K562 (cell line): ENCODE measurements around the gene SCYL1. TPM values are rescaled to one million over a fixed set of nuclear protein-coding genes. Genes with fewer than 3 reads are reported as not detected.
A peak's percentile ranks its signal among the peaks of the same experiment; 100 is the strongest.

Experiments used
- ATAC-seq: fragments of 200-7000 bp; cut with Tn5 transposase; 3 replicates; pipeline ENCODE4 v1.9.1; 2020; ENCODE audit warnings: moderate library complexity
- BruUV-seq: library from RNA; stranded (reverse); fragments of 400-500 nt; replicated peaks from 2 replicates; lab custom pipeline; 2021; lab: Mats Ljungman, UMichigan
- CTCF ChIA-PET: fragments of 300-600 bp; formaldehyde crosslinking; extraction: SDS; loops from one replicate; lab custom pipeline; 2021; ENCODE audit warnings: low intra/inter-chr PET ratio; lab: Yijun Ruan, JAX
- POLR2A ChIA-PET: fragments of 300-600, 350-650 bp; sonication (Branson Sonifier 250); formaldehyde crosslinking; extraction: SDS; loops from one replicate; lab custom pipeline; 2021; ENCODE audit warnings: antibody characterized with exemption, inconsistent platforms; lab: Yijun Ruan, JAX
- DNase-seq, 4 experiments: peaks; one replicate each; pipeline versions ENCODE4 v3.0.0 to v3.0.0-alpha.2; 2011 to 2018; ENCODE audit warnings: low spot score in 3 of 4, mixed read lengths in 3 of 4; ENCODE audit errors: extremely low read depth in 1 of 4
- FAIRE-seq: peaks from 2 replicates; lab custom pipeline; 2011; peaks lifted over from hg19 to GRCh38; lab: Jason Lieb, UNC
- H2AFZ ChIP-seq: 2 replicates; pipeline ENCODE4 v1.6.0; 2011; ENCODE audit warnings: low read depth, low read length, control low read depth, inconsistent platforms
- H3K27ac ChIP-seq: fragments of 200-600 bp; 3 replicates; pipeline ENCODE4 v1.8.0; 2011; ENCODE audit warnings: low read depth, mild to moderate bottlenecking, control low read depth, inconsistent platforms, low read length, moderate library complexity, mixed read lengths; ENCODE audit errors: extremely low read depth
- H3K27me3 ChIP-seq, 2 experiments: fragments of 300-600 bp in 1 of 2; 2 replicates in 1 of 2; 3 replicates in 1 of 2; pipeline versions ENCODE4 v1.6.0 to v1.8.0; 2011; ENCODE audit warnings: inconsistent platforms in 2 of 2, low read length in 2 of 2, mild to moderate bottlenecking in 1 of 2, mixed read lengths in 1 of 2, moderate library complexity in 1 of 2; ENCODE audit not compliant: control insufficient read depth in 2 of 2, insufficient read depth in 2 of 2
- H3K36me3 ChIP-seq: fragments of 300-600 bp; 3 replicates; pipeline ENCODE4 v1.8.0; 2011; ENCODE audit warnings: mild to moderate bottlenecking, low read length, inconsistent platforms; ENCODE audit not compliant: control insufficient read depth, insufficient read depth
- H3K4me1 ChIP-seq, 2 experiments: fragments of 200-600 bp in 1 of 2; replicated peaks in 1 of 2; 2 replicates in 1 of 2; 3 replicates in 1 of 2; pipeline versions ENCODE4 v1.5.1 to v1.8.0; 2011; ENCODE audit warnings: inconsistent platforms in 2 of 2, low read length in 2 of 2, mild to moderate bottlenecking in 1 of 2, mixed read lengths in 1 of 2, moderate library complexity in 1 of 2; ENCODE audit not compliant: control insufficient read depth in 2 of 2, insufficient read depth in 2 of 2
- H3K4me2 ChIP-seq: 2 replicates; pipeline ENCODE4 v1.6.1; 2011; ENCODE audit warnings: low read length, control low read depth, inconsistent platforms, mixed read lengths; ENCODE audit not compliant: insufficient read depth
- H3K4me3 ChIP-seq: fragments of 200-600 bp; sonication (generic), shearing (Covaris generic); 2 replicates; pipeline ENCODE4 v1.5.1; 2016; ENCODE audit warnings: control low read depth, inconsistent platforms
- H3K79me2 ChIP-seq: fragments of 200-600 bp; 3 replicates; pipeline ENCODE4 v1.8.0; 2011; ENCODE audit warnings: low read length, inconsistent platforms; ENCODE audit not compliant: control insufficient read depth, insufficient read depth
- H3K9ac ChIP-seq, 2 experiments: 2 replicates each; pipeline versions ENCODE4 v1.6.0 to v1.6.1; 2011; ENCODE audit warnings: low read depth in 2 of 2, low read length in 2 of 2, control low read depth in 1 of 2, inconsistent platforms in 1 of 2, mild to moderate bottlenecking in 1 of 2, mixed read lengths in 1 of 2; ENCODE audit not compliant: insufficient read depth in 1 of 2
- H3K9me1 ChIP-seq: one replicate; pipeline ENCODE4 v1.6.0; 2011; ENCODE audit warnings: inconsistent platforms, mild to moderate bottlenecking, low read length, moderate library complexity; ENCODE audit not compliant: control insufficient read depth, insufficient read depth
- H3K9me3 ChIP-seq: replicated peaks from 2 replicates; pipeline ENCODE4 v1.5.1; 2011; ENCODE audit warnings: low read depth, low read length, inconsistent platforms; ENCODE audit not compliant: control insufficient read depth, insufficient read depth
- H4K20me1 ChIP-seq: replicated peaks from 2 replicates; pipeline ENCODE4 v1.6.1; 2011; ENCODE audit warnings: low read length, inconsistent platforms, mixed read lengths; ENCODE audit not compliant: control insufficient read depth, insufficient read depth
- ATF1 ChIP-seq, 2 experiments: fragments of 450-650 bp in 1 of 2; IDR thresholded peaks; 2 replicates each; pipeline ENCODE4 v1.6.1; 2016; ENCODE audit warnings: missing compliant biosample characterization in 1 of 2, missing genetic modification characterization in 1 of 2
- BCOR ChIP-seq: fragments of 450-650 bp; IDR thresholded peaks from 2 replicates; pipeline ENCODE4 v1.6.1; 2016
- CBX1 ChIP-seq: sonication (generic); IDR thresholded peaks from 2 replicates; pipeline ENCODE4 v1.6.1; 2016; ENCODE audit warnings: antibody characterized with exemption, low read depth, mild to moderate bottlenecking
- FOSL1 ChIP-seq: fragments of 200-800 bp; sonication (Bioruptor generic); conservative IDR thresholded peaks from 2 replicates; pipeline ENCODE4 v1.6.1; 2016; ENCODE audit warnings: missing genetic modification characterization, missing compliant biosample characterization
- FOXK1 ChIP-seq: sonication (generic); formaldehyde crosslinking; IDR thresholded peaks from 2 replicates; pipeline ENCODE4 v1.8.0; 2022; ENCODE audit warnings: missing genetic modification reagents, mild to moderate bottlenecking, borderline replicate concordance
- GABPB1 ChIP-seq: sonication (generic); formaldehyde crosslinking; IDR thresholded peaks from 2 replicates; pipeline ENCODE4 v1.8.0; 2022; ENCODE audit warnings: mild to moderate bottlenecking, missing genetic modification reagents
- GTF2A2 ChIP-seq: IDR thresholded peaks from 2 replicates; pipeline ENCODE4 v1.6.1; 2016; ENCODE audit warnings: mild to moderate bottlenecking, missing genetic modification characterization, missing compliant biosample characterization
- HNRNPH1 ChIP-seq: fragments of 200-400 bp; formaldehyde crosslinking; optimal IDR thresholded peaks from 2 replicates; pipeline ENCODE3; 2017; ENCODE audit warnings: low read depth, mild to moderate bottlenecking, low read length, moderate library complexity
- HOXB6 ChIP-seq: fragments of 250-450 bp; sonication (Bioruptor Pico); IDR thresholded peaks from 2 replicates; pipeline ENCODE4 v1.5.1; 2022; ENCODE audit warnings: mild to moderate bottlenecking, borderline replicate concordance
- IRF1 ChIP-seq: sonication (generic); formaldehyde crosslinking; IDR thresholded peaks from 2 replicates; pipeline ENCODE4 v1.8.0; 2022; ENCODE audit warnings: missing genetic modification reagents, mild to moderate bottlenecking, borderline replicate concordance
- LCOR ChIP-seq: sonication (generic); formaldehyde crosslinking; IDR thresholded peaks from 2 replicates; pipeline ENCODE4 v1.8.0; 2022; ENCODE audit warnings: mild to moderate bottlenecking, missing genetic modification reagents
- MCM2 ChIP-seq: fragments of 450-650 bp; IDR thresholded peaks from 2 replicates; pipeline ENCODE4 v1.6.1; 2017; ENCODE audit warnings: low read depth, mild to moderate bottlenecking
- MXI1 ChIP-seq: IDR thresholded peaks from 2 replicates; pipeline ENCODE4 v1.6.1; 2011; ENCODE audit warnings: low read depth, mild to moderate bottlenecking, improper control_type of control experiment, low read length
- PTRF ChIP-seq: fragments of 450-650 bp; IDR thresholded peaks from 2 replicates; pipeline ENCODE4 v1.6.1; 2016; ENCODE audit warnings: mild to moderate bottlenecking, missing genetic modification characterization, missing compliant biosample characterization
- PTTG1 ChIP-seq: fragments of 450-650 bp; IDR thresholded peaks from 2 replicates; pipeline ENCODE4 v1.6.1; 2016; ENCODE audit warnings: low read depth, mild to moderate bottlenecking, missing genetic modification characterization, missing compliant biosample characterization
- RBM25 ChIP-seq: fragments of 200-400 bp; formaldehyde crosslinking; IDR thresholded peaks from 2 replicates; pipeline ENCODE4 v1.6.1; 2018; ENCODE audit warnings: low read length, low read depth, moderate library complexity; ENCODE audit not compliant: severe bottlenecking
- SMARCA4 ChIP-seq: fragments of 450-650 bp; IDR thresholded peaks from 2 replicates; pipeline ENCODE4 v1.6.1; 2016
- ZNF274 ChIP-seq: IDR thresholded peaks from 2 replicates; pipeline ENCODE4 v1.6.1; 2011; ENCODE audit warnings: low read depth, mild to moderate bottlenecking, low read length, moderate library complexity, borderline replicate concordance
- ZNF311 ChIP-seq: fragments of 250-450 bp; sonication (Bioruptor Pico); IDR thresholded peaks from 2 replicates; pipeline ENCODE4 v1.4.0; 2020; ENCODE audit warnings: mild to moderate bottlenecking, moderate library complexity
- ZNF583 ChIP-seq: fragments of 250-450 bp; sonication (Bioruptor Pico); IDR thresholded peaks from 2 replicates; pipeline ENCODE4 v1.4.0; 2020
- ZNF699 ChIP-seq: fragments of 250-450 bp; sonication (Bioruptor Pico); IDR thresholded peaks from 2 replicates; pipeline ENCODE4 v1.8.0; 2021; ENCODE audit warnings: mild to moderate bottlenecking, moderate library complexity; ENCODE audit not compliant: insufficient replicate concordance
- ZSCAN29 ChIP-seq: fragments of 450-650 bp; IDR thresholded peaks from 2 replicates; pipeline ENCODE4 v1.6.1; 2017
- WGBS: fragments of 100-300 bp; shearing (Covaris generic); methylation state at CpG from one replicate; pipeline ENCODE4 v1.1.6; 2016; ENCODE audit warnings: low coverage, mixed read lengths; ENCODE audit not compliant: insufficient coverage; ENCODE audit errors: missing lambda C conversion rate; 5-methylcytosine and 5-hydroxymethylcytosine counted together
- in situ Hi-C: fragments of 300-500 bp; cut with MboI; formaldehyde crosslinking; loops from 4 replicates; pipeline ENCODE4 v1.15.0; 2018; ENCODE audit warnings: inconsistent platforms, mixed read lengths
- intact Hi-C: fragments of 100-400 bp; cut with micrococcal nuclease; formaldehyde crosslinking; loops from 2 replicates; pipeline ENCODE4 v1.14.2; 2022
- polyA plus RNA-seq, 8 experiments: library from polyadenylated mRNA; depleted of rRNA in 4 of 8; stranded (reverse) in 5 of 8; unstranded in 3 of 8; fragments of >200 nt; fragmentation: Nextera tagmentation in 2 of 8; fragmentation: Illumina TruSeq in 1 of 8; extraction: Ambion mirVana in 2 of 8; extraction: Trizol in 1 of 8; gene quantifications; 2 replicates each; pipeline versions ENCODE4 v1.2.1 to v1.2.3, GENCODE V29; 2011 to 2014; ENCODE audit warnings: inconsistent platforms in 1 of 8, missing spikeins in 1 of 8
- total RNA-seq, 7 experiments: library from RNA; depleted of rRNA in 6 of 7; stranded (reverse); fragments of >200 nt in 6 of 7; fragmentation: Illumina TruSeq in 2 of 7; extraction: Trizol in 2 of 7; gene quantifications; 2 replicates each; pipeline versions ENCODE4 v1.2.1 to v1.2.3, GENCODE V29; 2011 to 2021; ENCODE audit warnings: low replicate concordance in 1 of 7

SCYL1 gene
- total and polyA plus RNA-seq, 9 of the 15 experiments (the other 6 are each of a cell fraction or from before 2014, with no cell fraction given) = 1.9 to 145 (median 57.6) TPM

- 10% methylated on average over 4 of the region's 4 CpGs for WGBS
- H3K27ac ChIP-seq = peak overlapping the region; percentile 84
- H3K9me1 ChIP-seq = peaks cover 6% of the 10 kb centered on the region
- peaks cover 61% of the 10 kb centered on the region for H3K79me2 ChIP-seq
- DNase-seq = no peak
- no peaks in the 10 kb centered on the region for H3K27me3 ChIP-seq
- intact Hi-C loops (no loop called here), in situ Hi-C loops (no loop called here)
- no peaks in the 10 kb centered on the region for H4K20me1 ChIP-seq
- peak overlapping the region; percentile 86 for H2AFZ ChIP-seq
- no peak for FAIRE-seq
- peak overlapping the region; percentile 71 to 81 for H3K9ac ChIP-seq
- H3K4me2 ChIP-seq = peak overlapping the region; percentile 81
- no peaks in the 10 kb centered on the region for H3K9me3 ChIP-seq
- H3K4me1 ChIP-seq = peaks cover 78 to 85% of the 10 kb centered on the region in 2 experiments
- no peaks in the 10 kb centered on the region for H3K36me3 ChIP-seq
- no peak for ATAC-seq
- TF ChIP-seq PTTG1 (no peak), PTRF (tag) (peak; percentile 32; the same call in 1 of the 2 replicates), ZSCAN29 (no peak), MXI1 (no peak), ZNF583 (CRISPR knock-in tag) (0 out of 2 replicates have a peak, but pooled peaks have one; percentile 4), HOXB6 (0 out of 2 replicates have a peak, but pooled peaks have one; percentile 14), IRF1 (CRISPR knock-in tag) (no peak), BCOR (peak; percentile 72; the same call in 1 of the 2 replicates), SMARCA4 (no peak), RBM25 (peak; percentile 52), ZNF311 (CRISPR knock-in tag) (0 out of 2 replicates have a peak, but pooled peaks have one; percentile 8), LCOR (peak; percentile 61), FOSL1 (tag) (0 out of 2 replicates have a peak, but pooled peaks have one; percentile 3), CBX1 (0 out of 2 replicates have a peak, but pooled peaks have one; percentile 31), HNRNPH1 (no peak), ZNF699 (no peak), GTF2A2 (tag) (peak; percentile 52; the same call in 1 of the 2 replicates), MCM2 (no peak), ZNF274 (no peak), ATF1 (CRISPR knock-in tag; IDR thresholded peaks at IDR 0.05) (no peak), ATF1 (tag; IDR thresholded peaks at IDR 0.05) (peak; percentile 13; the same call in 1 of the 2 replicates), FOXK1 (CRISPR knock-in tag) (no peak), GABPB1 (CRISPR knock-in tag) (peak; percentile 13; the same call in 1 of the 2 replicates)
- CTCF ChIA-PET = no interaction called here
- POLR2A ChIA-PET = interaction anchor here (0.6 to 27.6 kb wide), 4 partner anchors 11 to 663 kb away, joined by 3 to 2118 read pairs (median 707); partner anchors contain the start of genes MALAT1 and NEAT1
- BruUV-seq = no TSS peak
- H3K4me3 ChIP-seq = peak overlapping the region; percentile 6; the same call in 1 of the 2 replicates
Observed at GRCh38 chr11:65492387-65492636, 32.6 kb upstream of the SCYL1 start.
